GM18907 (cell line): Measurements from ENCODE around the gene CDHR2.

Experiments
- ATAC-seq: cut with Tn5 transposase; IDR thresholded peaks from one replicate; pipeline ENCODE4 v1.9.1; 2021; ENCODE audit warnings: mild to moderate bottlenecking, moderate library complexity; ENCODE audit not compliant: unreplicated experiment

Gene CDHR2

GRCh38 chr5:176618783-176619182 lies 69.6 kb downstream of the CDHR2 start:
- no peak for ATAC-seq

- peak; percentile 76 for ATAC-seq
Measured at GRCh38 chr5:176619203-176619568, 70.0 kb downstream of the CDHR2 start.

GRCh38 chr5:176619569-176620332 lies 70.6 kb downstream of the CDHR2 start:
- no peak for ATAC-seq

- no peak for ATAC-seq
Measured at GRCh38 chr5:176620333-176620981, 71.3 kb downstream of the CDHR2 start.

- no peak for ATAC-seq
Measured at GRCh38 chr5:176621661-176622079, 72.5 kb downstream of the CDHR2 start.

GRCh38 chr5:176624142-176624541 lies 75.0 kb downstream of the CDHR2 start:
- no peak for ATAC-seq

- no peak for ATAC-seq
Measured at GRCh38 chr5:176624938-176625337, 75.8 kb downstream of the CDHR2 start.

GRCh38 chr5:176625512-176625911 lies 76.4 kb downstream of the CDHR2 start:
- ATAC-seq: no peak

GRCh38 chr5:176625966-176626875 lies 77.1 kb downstream of the CDHR2 start:
- no peak for ATAC-seq

- ATAC-seq: no peak
Measured at GRCh38 chr5:176626876-176627236, 77.7 kb downstream of the CDHR2 start.

GRCh38 chr5:176627582-176627981 lies 78.4 kb downstream of the CDHR2 start:
- no peak for ATAC-seq

GRCh38 chr5:176628406-176629228 lies 79.5 kb downstream of the CDHR2 start:
- no peak for ATAC-seq

- no peak for ATAC-seq
Measured at GRCh38 chr5:176629317-176629852, 80.2 kb downstream of the CDHR2 start.

- peak; percentile 77 for ATAC-seq
Measured at GRCh38 chr5:176629853-176630680, 80.9 kb downstream of the CDHR2 start, which contains the start of the genes EIF4E1B and SNCB. TSS of gene EIF4E1B (plus strand) at chr5:176630675. CDS start at chr5:176642788, 12,113 bp downstream. TSS of gene SNCB (minus strand) at chr5:176630534. CDS start at chr5:176629654, 880 bp downstream.

GRCh38 chr5:176630681-176631222 lies 81.6 kb downstream of the CDHR2 start:
- ATAC-seq: no peak

GRCh38 chr5:176631383-176632200 lies 82.5 kb downstream of the CDHR2 start:
- no peak for ATAC-seq

- no peak for ATAC-seq
Measured at GRCh38 chr5:176632745-176633144, 83.6 kb downstream of the CDHR2 start.

- no peak for ATAC-seq
Measured at GRCh38 chr5:176633598-176633997, 84.5 kb downstream of the CDHR2 start.
